H9 (cell line): Measurements from ENCODE around the gene FRAT2. TPM values are rescaled to one million over a fixed set of nuclear protein-coding genes. Genes with fewer than 3 reads are reported as not detected.

Experiments
- DNase-seq: peaks from one replicate; pipeline ENCODE4 v3.0.0-alpha.2; 2017
- H2AFZ ChIP-seq: one replicate; pipeline ENCODE4 v1.6.1; 2013; ENCODE audit warnings: mild to moderate bottlenecking, low read length, control low read depth, moderate library complexity
- H2AK5ac ChIP-seq: 2 replicates; pipeline ENCODE4 v1.6.1; 2013; ENCODE audit warnings: low read length, control low read depth, mixed read lengths; ENCODE audit not compliant: insufficient read length
- H2BK120ac ChIP-seq: one replicate; pipeline ENCODE4 v1.6.1; 2013; ENCODE audit warnings: low read depth, mild to moderate bottlenecking, low read length, control low read depth, inconsistent platforms; ENCODE audit not compliant: poor library complexity, severe bottlenecking
- H2BK12ac ChIP-seq: 2 replicates; pipeline ENCODE4 v1.6.1; 2013; ENCODE audit warnings: low read length, control low read depth, mixed read lengths, low read depth; ENCODE audit not compliant: insufficient read length
- H2BK15ac ChIP-seq: 2 replicates; pipeline ENCODE4 v1.6.1; 2013; ENCODE audit warnings: low read depth, low read length, control low read depth
- H2BK20ac ChIP-seq: one replicate; pipeline ENCODE4 v1.6.1; 2013; ENCODE audit warnings: low read depth, mild to moderate bottlenecking, low read length, control low read depth, inconsistent platforms; ENCODE audit not compliant: poor library complexity, severe bottlenecking
- H2BK5ac ChIP-seq: 2 replicates; pipeline ENCODE4 v1.6.1; 2013; ENCODE audit warnings: low read length, control low read depth, mixed read lengths; ENCODE audit not compliant: insufficient read length
- H3K14ac ChIP-seq: 2 replicates; pipeline ENCODE4 v1.6.1; 2013; ENCODE audit warnings: low read length, control low read depth; ENCODE audit not compliant: insufficient read depth
- H3K18ac ChIP-seq: 2 replicates; pipeline ENCODE4 v1.6.1; 2013; ENCODE audit warnings: low read depth, mild to moderate bottlenecking, mixed read lengths, low read length, control low read depth; ENCODE audit not compliant: insufficient read length
- H3K23ac ChIP-seq: 2 replicates; pipeline ENCODE4 v1.6.1; 2013; ENCODE audit warnings: low read length, control low read depth, mixed read lengths, low read depth; ENCODE audit not compliant: insufficient read length
- H3K23me2 ChIP-seq: 2 replicates; pipeline ENCODE4 v1.6.1; 2013; ENCODE audit warnings: low read depth, mild to moderate bottlenecking, mixed read lengths, low read length, control low read depth; ENCODE audit not compliant: insufficient read length, poor library complexity, severe bottlenecking
- H3K27ac ChIP-seq: 2 replicates; pipeline ENCODE4 v1.5.1; 2013; ENCODE audit warnings: low read length, control low read depth, mixed read lengths, low read depth; ENCODE audit not compliant: insufficient read length
- H3K27me3 ChIP-seq: 2 replicates; pipeline ENCODE4 v1.6.1; 2013; ENCODE audit warnings: low read length, control low read depth, inconsistent platforms; ENCODE audit not compliant: insufficient read depth
- H3K4ac ChIP-seq: 2 replicates; pipeline ENCODE4 v1.6.1; 2013; ENCODE audit warnings: low read depth, mild to moderate bottlenecking, control low read depth, inconsistent platforms, low read length, moderate library complexity
- H3K4me1 ChIP-seq: 2 replicates; pipeline ENCODE4 v1.6.1; 2013; ENCODE audit warnings: low read length, control low read depth, inconsistent platforms; ENCODE audit not compliant: insufficient read depth
- H3K4me2 ChIP-seq: 2 replicates; pipeline ENCODE4 v1.6.1; 2013; ENCODE audit warnings: low read length, control low read depth, mixed read lengths; ENCODE audit not compliant: insufficient read length, insufficient read depth
- H3K56ac ChIP-seq: 2 replicates; pipeline ENCODE4 v1.6.1; 2013; ENCODE audit warnings: low read depth, mild to moderate bottlenecking, mixed read lengths, low read length, control low read depth; ENCODE audit not compliant: insufficient read length
- H3K79me1 ChIP-seq: 2 replicates; pipeline ENCODE4 v1.6.1; 2013; ENCODE audit warnings: low read depth, mild to moderate bottlenecking, moderate library complexity, low read length, control low read depth, inconsistent platforms; ENCODE audit not compliant: insufficient read depth, poor library complexity, severe bottlenecking
- H3K79me2 ChIP-seq: 2 replicates; pipeline ENCODE4 v1.6.1; 2013; ENCODE audit warnings: low read length, control low read depth, inconsistent platforms; ENCODE audit not compliant: insufficient read depth
- H3K9ac ChIP-seq: 2 replicates; pipeline ENCODE4 v1.6.1; 2013; ENCODE audit warnings: low read length, control low read depth, mixed read lengths; ENCODE audit not compliant: insufficient read length; ENCODE audit errors: extremely low read depth
- H3K9me3 ChIP-seq: one replicate; pipeline ENCODE4 v1.6.1; 2013; ENCODE audit warnings: low read depth, low read length, inconsistent platforms; ENCODE audit not compliant: control insufficient read depth
- H3T11ph ChIP-seq: one replicate; pipeline ENCODE4 v1.6.1; 2013; ENCODE audit warnings: mild to moderate bottlenecking, low read length, control low read depth, inconsistent platforms
- H4K20me1 ChIP-seq: one replicate; pipeline ENCODE4 v1.6.1; 2013; ENCODE audit not compliant: control insufficient read depth, insufficient read length, insufficient read depth
- H4K5ac ChIP-seq: 2 replicates; pipeline ENCODE4 v1.6.1; 2013; ENCODE audit warnings: low read depth, mild to moderate bottlenecking, mixed read lengths, low read length, control low read depth; ENCODE audit not compliant: insufficient read length
- H4K8ac ChIP-seq: replicated peaks from 2 replicates; pipeline ENCODE4 v1.6.1; 2013; ENCODE audit warnings: low read length, control low read depth, mixed read lengths, low read depth; ENCODE audit not compliant: insufficient read length
- H4K91ac ChIP-seq: 2 replicates; pipeline ENCODE4 v1.6.1; 2013; ENCODE audit warnings: low read depth, mild to moderate bottlenecking, moderate library complexity, mixed read lengths, low read length, control low read depth; ENCODE audit not compliant: insufficient read length
- H3K27ac Mint-ChIP-seq, 3 experiments: 2 replicates in 2 of 3; 3 replicates in 1 of 3; pipeline ENCODE4 v1.8.0; 2020 to 2021; ENCODE audit warnings: mixed read lengths in 3 of 3, mild to moderate bottlenecking in 1 of 3, moderate library complexity in 1 of 3
- H3K27me3 Mint-ChIP-seq: 2 replicates; pipeline ENCODE4 v1.8.0; 2021; ENCODE audit warnings: low read depth, mild to moderate bottlenecking, moderate library complexity, mixed read lengths
- H3K36me3 Mint-ChIP-seq, 3 experiments: 2 replicates in 2 of 3; 3 replicates in 1 of 3; pipeline ENCODE4 v1.8.0; 2020 to 2021; ENCODE audit warnings: low read depth in 3 of 3, mixed read lengths in 3 of 3; ENCODE audit not compliant: insufficient read depth in 1 of 3
- H3K4me1 Mint-ChIP-seq, 2 experiments: 2 replicates each; pipeline ENCODE4 v1.8.0; 2020; ENCODE audit warnings: mixed read lengths in 2 of 2
- H3K4me3 Mint-ChIP-seq, 2 experiments: 2 replicates in 1 of 2; 3 replicates in 1 of 2; pipeline ENCODE4 v1.8.0; 2020 to 2021; ENCODE audit warnings: mild to moderate bottlenecking in 2 of 2, mixed read lengths in 2 of 2, moderate library complexity in 1 of 2
- H3K9me3 Mint-ChIP-seq, 2 experiments: 2 replicates in 1 of 2; 3 replicates in 1 of 2; pipeline ENCODE4 v1.8.0; 2020; ENCODE audit warnings: mild to moderate bottlenecking in 2 of 2, mixed read lengths in 2 of 2, moderate library complexity in 1 of 2
- WGBS: extraction: QIAGEN DNeasy Blood & Tissue Kit; methylation state at CpG from one replicate; pipeline ENCODE4 v1.1.7; 2013; ENCODE audit warnings: missing lambda C conversion rate, low lambda C conversion rate, mixed read lengths; ENCODE audit not compliant: insufficient read length; ENCODE audit errors: extremely low coverage; 5-methylcytosine and 5-hydroxymethylcytosine counted together
- total RNA-seq: library from RNA; stranded (reverse); gene quantifications from 2 replicates; pipeline ENCODE4 v1.2.1, GENCODE V29; 2021
- TF ChIP-seq, protein P1 (sequence below): fragments of 200-600 bp; sonication (generic); conservative IDR thresholded peaks from 3 replicates; pipeline ENCODE4 v1.8.0; 2021; ENCODE audit warnings: antibody characterized with exemption, mild to moderate bottlenecking

The FRAT2 gene
- total RNA-seq, 1 experiment from 2014 or later, result 129 TPM

GRCh38 chr10:97353945-97354344, 19.4 kb upstream of the FRAT2 start:
- Histone ChIP-seq H2BK20ac (no peak overlapping the region), H3K27ac (no peak overlapping the region), H2BK5ac (no peak overlapping the region), H2AK5ac (no peak overlapping the region), H2AFZ (no peak overlapping the region), H3K14ac (no peak overlapping the region), H3K56ac (no peak overlapping the region), H2BK15ac (no peak overlapping the region), H3K9me3 (no peaks in the 10 kb centered on the region), H3K4ac (no peak overlapping the region), H2BK120ac (no peak overlapping the region), H4K8ac (no peak overlapping the region), H4K91ac (no peak overlapping the region), H3K23ac (no peak overlapping the region), H4K5ac (no peak overlapping the region), H3K4me2 (no peak overlapping the region), H3K18ac (no peak overlapping the region), H3K79me2 (no peaks in the 10 kb centered on the region), H3K9ac (no peak overlapping the region), H3K79me1 (no peaks in the 10 kb centered on the region), H3K27me3 (no peaks in the 10 kb centered on the region; the same call in 1 of the 2 replicates), H3T11ph (no peak overlapping the region), H2BK12ac (no peak overlapping the region), H3K23me2 (no peaks in the 10 kb centered on the region), H3K4me1 (no peaks in the 10 kb centered on the region), H4K20me1 (no peaks in the 10 kb centered on the region)
- peaks cover 9 to 67% (median 26%) of the 10 kb centered on the region in 3 experiments; a peak in 6 of 7 replicates for H3K36me3 Mint-ChIP-seq
- no peaks in the 10 kb centered on the region; the same call in 1 of the 2 replicates for H3K27me3 Mint-ChIP-seq
- WGBS, result no CpG with 5 or more reads among the region's 4 CpGs
- H3K27ac Mint-ChIP-seq, result peak overlapping the region in 1 of 3 experiments; percentile 61; a peak in 2 of 7 replicates
- no peak for DNase-seq
- TF ChIP-seq, protein P1, sequence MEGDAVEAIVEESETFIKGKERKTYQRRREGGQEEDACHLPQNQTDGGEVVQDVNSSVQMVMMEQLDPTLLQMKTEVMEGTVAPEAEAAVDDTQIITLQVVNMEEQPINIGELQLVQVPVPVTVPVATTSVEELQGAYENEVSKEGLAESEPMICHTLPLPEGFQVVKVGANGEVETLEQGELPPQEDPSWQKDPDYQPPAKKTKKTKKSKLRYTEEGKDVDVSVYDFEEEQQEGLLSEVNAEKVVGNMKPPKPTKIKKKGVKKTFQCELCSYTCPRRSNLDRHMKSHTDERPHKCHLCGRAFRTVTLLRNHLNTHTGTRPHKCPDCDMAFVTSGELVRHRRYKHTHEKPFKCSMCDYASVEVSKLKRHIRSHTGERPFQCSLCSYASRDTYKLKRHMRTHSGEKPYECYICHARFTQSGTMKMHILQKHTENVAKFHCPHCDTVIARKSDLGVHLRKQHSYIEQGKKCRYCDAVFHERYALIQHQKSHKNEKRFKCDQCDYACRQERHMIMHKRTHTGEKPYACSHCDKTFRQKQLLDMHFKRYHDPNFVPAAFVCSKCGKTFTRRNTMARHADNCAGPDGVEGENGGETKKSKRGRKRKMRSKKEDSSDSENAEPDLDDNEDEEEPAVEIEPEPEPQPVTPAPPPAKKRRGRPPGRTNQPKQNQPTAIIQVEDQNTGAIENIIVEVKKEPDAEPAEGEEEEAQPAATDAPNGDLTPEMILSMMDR, result no peak
- H3K9me3 Mint-ChIP-seq, result no peaks in the 10 kb centered on the region
- H3K4me1 Mint-ChIP-seq, result peaks cover 14 to 17% of the 10 kb centered on the region in 2 experiments
- H3K4me3 Mint-ChIP-seq, result no peak overlapping the region
